Esophagus squamous epithelium (tissue), 5 donors: ENCODE measurements around the gene ELN. TPM values are rescaled to one million over a fixed set of nuclear protein-coding genes. Genes with fewer than 3 reads are reported as not detected.

Experiments used
- DNase-seq: peaks from one replicate; lab custom pipeline; 2025; lab: John Stamatoyannopoulos, UW
- H3K27ac ChIP-seq, 4 donors: fragments of 200-600 bp; sonication (generic); one replicate each; pipeline ENCODE4 v1.5.1; 2016 to 2019; ENCODE audit warnings: mild to moderate bottlenecking in 1 of 4
- H3K27me3 ChIP-seq, 4 donors: fragments of 200-600 bp; sonication (generic); 1 replicate in 3 of 4; 2 replicates in 1 of 4; pipeline versions ENCODE4 v1.5.1 to v1.6.0; 2017 to 2021; ENCODE audit warnings: antibody characterized with exemption in 1 of 4
- H3K36me3 ChIP-seq, 3 donors: fragments of 200-600 bp; sonication (generic); one replicate each; pipeline ENCODE4 v1.5.1; 2016 to 2019
- H3K4me1 ChIP-seq, 3 donors: fragments of 200-600 bp; sonication (generic); one replicate each; pipeline ENCODE4 v1.5.1; 2017 to 2019
- H3K4me3 ChIP-seq, 4 donors: fragments of 200-600 bp; sonication (generic); 1 replicate in 3 of 4; 2 replicates in 1 of 4; pipeline ENCODE4 v1.5.1; 2016 to 2019; ENCODE audit warnings: mild to moderate bottlenecking in 2 of 4, moderate library complexity in 1 of 4
- H3K9me3 ChIP-seq, 3 donors: fragments of 200-600 bp; sonication (generic); one replicate each; pipeline ENCODE4 v1.5.1; 2016 to 2019
- POLR2A ChIP-seq, 4 donors: fragments of 450-650 bp; IDR thresholded peaks; one replicate each; pipeline ENCODE4 v1.6.1; 2017; ENCODE audit warnings: antibody characterized with exemption in 4 of 4, mild to moderate bottlenecking in 4 of 4, moderate library complexity in 3 of 4
- WGBS, 2 donors: methylation state at CpG; one replicate each; pipeline ENCODE4 v1.1.5; 2018; 5-methylcytosine and 5-hydroxymethylcytosine counted together
- intact Hi-C: fragments of 100-400 bp; cut with DNase I; formaldehyde crosslinking; loops from one replicate; pipeline ENCODE4 v1.15.0; 2022
- total RNA-seq, 4 donors: library from RNA; depleted of rRNA; stranded (reverse); fragments of >200 nt; gene quantifications; one replicate each; pipeline ENCODE4 v1.1.0, GENCODE V29; 2016
- TF ChIP-seq, protein P1 (sequence below), 6 experiments: fragments of 450-650 bp in 4 of 6; fragments of 200-600 bp in 2 of 6; sonication (generic) in 2 of 6; IDR thresholded peaks; one replicate each; pipeline ENCODE4 v1.5.1; 2016 to 2019; ENCODE audit warnings: antibody characterized with exemption in 6 of 6, mild to moderate bottlenecking in 4 of 6, moderate library complexity in 4 of 6
- donor health status: DM: yes; HTN: yes; CAD: no.

The ELN gene
- total RNA-seq, 4 donors from 2014 or later, result 8.9 to 182 (median 20.3) TPM

DNA sequence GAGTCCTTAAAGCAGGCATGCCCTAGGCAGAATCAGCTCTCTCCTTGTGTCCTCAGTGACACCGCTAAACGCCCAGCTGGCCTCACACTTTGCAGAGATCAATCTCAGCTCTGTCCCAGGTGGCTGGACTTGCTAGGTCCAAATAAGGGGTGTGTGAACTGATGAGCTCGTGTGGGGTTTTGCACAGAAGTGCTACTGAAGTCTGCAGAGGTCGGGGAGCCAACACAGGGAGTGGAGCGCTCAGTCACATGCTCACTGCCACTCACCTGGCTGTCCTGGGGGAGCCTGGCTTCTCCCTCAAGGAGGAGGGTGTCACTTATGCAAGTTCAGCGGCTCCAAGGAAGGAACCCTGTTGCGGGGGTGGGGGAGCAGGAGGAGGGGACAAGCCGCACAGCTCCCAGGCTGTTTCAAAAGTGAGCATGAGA is 2.0 kb downstream of the ELN start:
- Histone ChIP-seq H3K27me3 (peaks cover 0 to 61% (median 0%) of the 10 kb centered on the region in 4 donors), H3K9me3 (no peaks in the 10 kb centered on the region), H3K4me1 (peaks cover 31 to 100% (median 76%) of the 10 kb centered on the region in 3 donors), H3K36me3 (no peaks in the 10 kb centered on the region), H3K27ac (peak overlapping the region; percentile 18 to 93 (median 86)), H3K4me3 (peak overlapping the region; percentile 30 to 70 (median 54))
- TF ChIP-seq, protein P1, sequence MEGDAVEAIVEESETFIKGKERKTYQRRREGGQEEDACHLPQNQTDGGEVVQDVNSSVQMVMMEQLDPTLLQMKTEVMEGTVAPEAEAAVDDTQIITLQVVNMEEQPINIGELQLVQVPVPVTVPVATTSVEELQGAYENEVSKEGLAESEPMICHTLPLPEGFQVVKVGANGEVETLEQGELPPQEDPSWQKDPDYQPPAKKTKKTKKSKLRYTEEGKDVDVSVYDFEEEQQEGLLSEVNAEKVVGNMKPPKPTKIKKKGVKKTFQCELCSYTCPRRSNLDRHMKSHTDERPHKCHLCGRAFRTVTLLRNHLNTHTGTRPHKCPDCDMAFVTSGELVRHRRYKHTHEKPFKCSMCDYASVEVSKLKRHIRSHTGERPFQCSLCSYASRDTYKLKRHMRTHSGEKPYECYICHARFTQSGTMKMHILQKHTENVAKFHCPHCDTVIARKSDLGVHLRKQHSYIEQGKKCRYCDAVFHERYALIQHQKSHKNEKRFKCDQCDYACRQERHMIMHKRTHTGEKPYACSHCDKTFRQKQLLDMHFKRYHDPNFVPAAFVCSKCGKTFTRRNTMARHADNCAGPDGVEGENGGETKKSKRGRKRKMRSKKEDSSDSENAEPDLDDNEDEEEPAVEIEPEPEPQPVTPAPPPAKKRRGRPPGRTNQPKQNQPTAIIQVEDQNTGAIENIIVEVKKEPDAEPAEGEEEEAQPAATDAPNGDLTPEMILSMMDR (IDR thresholded peaks at IDR 0.05), result no peak
- TF ChIP-seq POLR2A (IDR thresholded peaks at IDR 0.05), result no peak
- WGBS, 2 donors, result 22 to 33% methylated on average over 4 to 7 of the region's 8 CpGs
- intact Hi-C loops, result loop anchor here (5.0 to 10.0 kb wide), 2 partner anchors 135 to 163 kb away; no protein-coding TSS in a partner anchor
- no peak for DNase-seq

DNA sequence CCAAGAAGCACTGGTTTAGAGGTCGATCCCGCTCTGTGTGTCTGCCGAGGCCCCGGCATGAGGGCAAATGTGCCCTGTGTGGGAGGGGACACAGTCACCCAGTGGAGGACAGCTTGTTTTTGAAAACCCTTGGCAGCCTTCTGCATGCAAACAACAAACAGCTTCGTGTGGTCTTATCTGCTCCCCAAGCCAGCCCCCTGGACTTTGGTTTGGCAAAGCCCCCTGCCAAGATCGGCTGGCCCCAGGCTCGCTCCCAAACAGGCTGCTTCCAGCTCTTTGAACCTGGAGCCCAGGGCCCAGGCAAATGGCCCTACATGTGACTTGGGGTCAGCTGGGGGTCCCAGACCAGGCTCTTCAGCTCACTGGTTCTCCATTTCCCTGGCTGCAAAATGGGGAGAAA is 2.9 kb downstream of the ELN start:
- Histone ChIP-seq H3K9me3 (no peaks in the 10 kb centered on the region), H3K4me3 (peak overlapping the region in 3 of 4 donors; percentile 52 to 70 (median 57)), H3K4me1 (peaks cover 31 to 97% (median 75%) of the 10 kb centered on the region in 3 donors), H3K27ac (peak overlapping the region in 3 of 4 donors; percentile 83 to 89 (median 88)), H3K27me3 (peaks cover 0 to 53% (median 0%) of the 10 kb centered on the region in 4 donors), H3K36me3 (peaks cover 0 to 8% (median 0%) of the 10 kb centered on the region in 3 donors)
- TF ChIP-seq, protein P1 (IDR thresholded peaks at IDR 0.05), result no peak
- no peak for TF ChIP-seq POLR2A (IDR thresholded peaks at IDR 0.05)
- intact Hi-C loops, result no loop called here
- no peak for DNase-seq
- WGBS, 2 donors, result 60 to 90% methylated on average over 2 to 3 of the region's 7 CpGs

DNA sequence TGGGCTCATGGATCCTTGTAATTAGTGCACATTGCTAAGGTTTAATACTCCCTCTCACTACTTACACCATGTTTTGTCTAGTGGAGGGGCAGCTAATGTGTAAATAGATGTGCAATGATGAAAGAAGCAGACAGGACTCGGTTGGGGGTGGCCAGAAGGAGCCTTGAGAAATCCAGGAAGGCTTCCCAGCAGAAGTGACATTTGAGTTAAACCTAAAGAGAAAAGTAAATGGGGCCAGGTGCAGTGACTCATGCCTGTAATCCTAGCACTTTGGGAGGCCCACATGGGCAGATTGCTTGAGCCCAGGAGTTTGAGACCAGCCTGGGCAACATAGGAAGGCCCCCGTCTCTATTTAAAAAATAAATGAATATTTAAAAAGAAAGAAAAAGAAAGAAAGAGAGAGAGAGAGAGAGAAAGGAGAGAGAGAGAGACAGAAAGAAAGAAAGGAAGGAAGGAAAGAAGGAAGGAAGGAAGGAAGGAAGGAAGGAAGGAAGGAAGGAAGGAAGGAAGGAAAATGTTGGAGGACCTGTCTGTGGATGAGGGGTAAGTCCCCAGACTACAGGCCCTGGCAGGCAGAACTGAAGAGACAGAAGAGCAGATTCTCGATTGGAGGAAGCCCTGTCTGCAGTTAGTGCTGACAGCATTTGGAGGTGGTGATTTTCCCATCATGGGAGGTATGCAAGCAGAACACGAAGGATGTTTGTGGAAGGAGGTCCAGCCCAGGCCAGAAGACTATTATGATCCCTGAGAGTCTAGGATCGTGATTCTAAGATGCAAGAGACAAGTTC is 3.6 kb downstream of the ELN start:
- Histone ChIP-seq H3K27ac (peak overlapping the region; percentile 49 to 89 (median 86)), H3K4me1 (peaks cover 29 to 97% (median 68%) of the 10 kb centered on the region in 3 donors), H3K9me3 (no peaks in the 10 kb centered on the region), H3K36me3 (peaks cover 0 to 16% (median 0%) of the 10 kb centered on the region in 3 donors), H3K27me3 (peaks cover 0 to 45% (median 0%) of the 10 kb centered on the region in 4 donors), H3K4me3 (peak overlapping the region in 3 of 4 donors; percentile 52 to 70 (median 57))
- no peak for TF ChIP-seq POLR2A (IDR thresholded peaks at IDR 0.05)
- TF ChIP-seq, protein P1 (IDR thresholded peaks at IDR 0.05), result no peak
- 23 to 25% methylated on average over 5 of the region's 5 CpGs for WGBS, 2 donors
- intact Hi-C loops, result no loop called here
- no peak for DNase-seq

DNA sequence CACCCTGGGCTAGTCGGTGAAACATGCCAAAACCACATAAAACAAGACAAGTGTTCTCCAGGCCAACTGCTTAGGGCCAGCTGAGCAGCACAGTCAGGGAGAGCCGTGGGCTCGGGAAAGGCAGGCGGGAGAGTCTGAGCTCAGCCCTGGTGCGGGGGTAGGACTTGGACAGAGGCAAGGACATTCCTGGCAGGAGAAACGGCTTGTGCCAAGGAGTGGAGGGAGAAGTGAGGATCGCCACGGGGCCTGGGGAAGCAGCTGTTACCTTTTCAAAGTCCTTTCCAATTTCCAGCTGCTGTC is 4.2 kb downstream of the ELN start:
- peaks cover 24 to 97% (median 62%) of the 10 kb centered on the region in 3 donors for H3K4me1 ChIP-seq
- 2 to 3% methylated on average over 7 to 8 of the region's 8 CpGs for whole genome bisulfite sequencing, 2 donors
- TF ChIP-seq POLR2A (IDR thresholded peaks at IDR 0.05), result no peak
- TF ChIP-seq, protein P1 (IDR thresholded peaks at IDR 0.05), result no peak
- intact Hi-C loops, result no loop called here
- H3K9me3 ChIP-seq, result no peaks in the 10 kb centered on the region
- H3K36me3 ChIP-seq, result peaks cover 0 to 21% (median 0%) of the 10 kb centered on the region in 3 donors
- peak overlapping the region in 3 of 4 donors; percentile 52 to 70 (median 57) for H3K4me3 ChIP-seq
- peak overlapping the region; percentile 49 to 89 (median 86) for H3K27ac ChIP-seq
- H3K27me3 ChIP-seq, result peaks cover 0 to 42% (median 0%) of the 10 kb centered on the region in 4 donors
- no peak for DNase-seq
